CD14-positive monocyte (primary cell): Measurements from ENCODE around the gene LYPD6. TPM values are rescaled to one million over a fixed set of nuclear protein-coding genes. Genes with fewer than 3 reads are reported as not detected.

Experiments
- DNase-seq, 3 donors: peaks; one replicate each; pipeline ENCODE4 v3.0.0-alpha.2; 2011 to 2022
- H2AFZ ChIP-seq: 2 replicates; pipeline ENCODE4 v1.6.0; 2012; ENCODE audit warnings: mild to moderate bottlenecking, low read depth, low read length, inconsistent platforms; ENCODE audit not compliant: insufficient read depth, poor library complexity, severe bottlenecking
- H3K27ac ChIP-seq, 2 donors: 1 replicate in 1 of 2; 2 replicates in 1 of 2; pipeline ENCODE4 v1.5.1; 2012 to 2013; ENCODE audit warnings: low read length in 2 of 2, control low read depth in 1 of 2, inconsistent platforms in 1 of 2, low read depth in 1 of 2, mild to moderate bottlenecking in 1 of 2
- H3K27me3 ChIP-seq, 2 donors: one replicate each; pipeline versions ENCODE4 v1.6.0 to v1.6.1; 2011 to 2013; ENCODE audit warnings: low read length in 2 of 2; ENCODE audit not compliant: control insufficient read depth in 2 of 2, insufficient read depth in 2 of 2
- H3K36me3 ChIP-seq, 2 donors: replicated peaks in 1 of 2; 1 replicate in 1 of 2; 2 replicates in 1 of 2; pipeline versions ENCODE4 v1.5.1 to v1.6.1; 2012 to 2013; ENCODE audit warnings: low read length in 2 of 2, control low read depth in 1 of 2, inconsistent platforms in 1 of 2, mild to moderate bottlenecking in 1 of 2; ENCODE audit not compliant: insufficient read depth in 2 of 2, control insufficient read depth in 1 of 2
- H3K4me1 ChIP-seq, 2 donors: 1 replicate in 1 of 2; 2 replicates in 1 of 2; pipeline versions ENCODE4 v1.5.1 to v1.6.1; 2012 to 2013; ENCODE audit warnings: low read length in 2 of 2, control low read depth in 1 of 2, inconsistent platforms in 1 of 2, mild to moderate bottlenecking in 1 of 2, moderate library complexity in 1 of 2; ENCODE audit not compliant: insufficient read depth in 2 of 2, control insufficient read depth in 1 of 2
- H3K4me2 ChIP-seq: replicated peaks from 2 replicates; pipeline ENCODE3; 2012; ENCODE audit warnings: low read length, moderate library complexity, mild to moderate bottlenecking; ENCODE audit not compliant: poor library complexity, severe bottlenecking; ENCODE audit errors: extremely low read depth
- H3K4me3 ChIP-seq, 3 experiments: fragments of 200-600 bp in 1 of 3; sonication (generic) in 1 of 3; replicated peaks in 1 of 3; 1 replicate in 2 of 3; 2 replicates in 1 of 3; pipeline ENCODE4 v1.5.1; 2011 to 2013; ENCODE audit warnings: low read length in 3 of 3, mild to moderate bottlenecking in 3 of 3, control low read depth in 2 of 3, low read depth in 2 of 3, inconsistent platforms in 1 of 3, moderate library complexity in 1 of 3
- H3K79me2 ChIP-seq: 2 replicates; pipeline ENCODE4 v1.6.0; 2012; ENCODE audit warnings: mild to moderate bottlenecking, control low read depth, inconsistent platforms, low read length, moderate library complexity; ENCODE audit not compliant: insufficient read depth
- H3K9ac ChIP-seq: 2 replicates; pipeline ENCODE4 v1.6.0; 2017; ENCODE audit warnings: low read length, mild to moderate bottlenecking; ENCODE audit not compliant: insufficient read depth, poor library complexity, severe bottlenecking
- H3K9me3 ChIP-seq, 2 donors: replicated peaks in 1 of 2; 1 replicate in 1 of 2; 2 replicates in 1 of 2; pipeline versions ENCODE4 v1.5.1 to v1.6.1; 2012 to 2013; ENCODE audit warnings: low read length in 2 of 2, control low read depth in 1 of 2; ENCODE audit not compliant: control insufficient read depth in 1 of 2, insufficient read depth in 1 of 2
- H4K20me1 ChIP-seq: 2 replicates; pipeline ENCODE4 v1.6.0; 2012; ENCODE audit warnings: mild to moderate bottlenecking, low read length, control low read depth, moderate library complexity; ENCODE audit not compliant: insufficient read depth
- H3K27ac Mint-ChIP-seq, 7 donors: one replicate each; pipeline ENCODE4 v1.8.0; 2020; ENCODE audit warnings: mild to moderate bottlenecking in 7 of 7, mixed read lengths in 7 of 7, moderate library complexity in 6 of 7, inconsistent platforms in 2 of 7
- H3K27me3 Mint-ChIP-seq, 3 donors: one replicate each; pipeline ENCODE4 v1.8.0; 2021 to 2022; ENCODE audit warnings: low read depth in 3 of 3, mild to moderate bottlenecking in 3 of 3, mixed read lengths in 3 of 3, moderate library complexity in 3 of 3, inconsistent platforms in 1 of 3
- H3K36me3 Mint-ChIP-seq, 2 donors: one replicate each; pipeline ENCODE4 v1.8.0; 2020; ENCODE audit warnings: mixed read lengths in 2 of 2, inconsistent platforms in 1 of 2, mild to moderate bottlenecking in 1 of 2
- H3K4me1 Mint-ChIP-seq: one replicate; pipeline ENCODE4 v1.8.0; 2020; ENCODE audit warnings: mild to moderate bottlenecking, mixed read lengths
- H3K4me3 Mint-ChIP-seq, 2 donors: one replicate each; pipeline ENCODE4 v1.8.0; 2020; ENCODE audit warnings: mild to moderate bottlenecking in 2 of 2, mixed read lengths in 2 of 2, moderate library complexity in 1 of 2
- H3K9me3 Mint-ChIP-seq, 7 donors: one replicate each; pipeline ENCODE4 v1.8.0; 2020 to 2022; ENCODE audit warnings: mixed read lengths in 7 of 7, mild to moderate bottlenecking in 6 of 7, moderate library complexity in 6 of 7, inconsistent platforms in 2 of 7
- WGBS: methylation state at CpG from one replicate; pipeline ENCODE4 v1.1.5; 2013; ENCODE audit warnings: missing lambda C conversion rate; ENCODE audit not compliant: insufficient coverage; 5-methylcytosine and 5-hydroxymethylcytosine counted together
- intact Hi-C, 2 donors: fragments of 100-400 bp; cut with micrococcal nuclease; formaldehyde crosslinking; loops; one replicate each; pipeline versions ENCODE4 v1.15.0 to v1.15.1; 2023
- polyA plus RNA-seq, 3 donors: library from polyadenylated mRNA; depleted of rRNA in 1 of 3; unstranded in 2 of 3; stranded (reverse) in 1 of 3; fragments of 300-500 nt in 2 of 3; fragments of >200 nt in 1 of 3; fragmentation: Illumina TruSeq in 2 of 3; gene quantifications; 1 replicate in 2 of 3; 2 replicates in 1 of 3; pipeline ENCODE4 v1.2.3, GENCODE V29; 2012 to 2021
- TF ChIP-seq, protein P1 (sequence below): fragments of 200-600 bp; IDR thresholded peaks from one replicate; pipeline ENCODE4 v1.8.0; 2022; ENCODE audit warnings: antibody characterized with exemption, mild to moderate bottlenecking

Gene LYPD6
- polyA plus RNA-seq, 3 donors, result not detected

DNA sequence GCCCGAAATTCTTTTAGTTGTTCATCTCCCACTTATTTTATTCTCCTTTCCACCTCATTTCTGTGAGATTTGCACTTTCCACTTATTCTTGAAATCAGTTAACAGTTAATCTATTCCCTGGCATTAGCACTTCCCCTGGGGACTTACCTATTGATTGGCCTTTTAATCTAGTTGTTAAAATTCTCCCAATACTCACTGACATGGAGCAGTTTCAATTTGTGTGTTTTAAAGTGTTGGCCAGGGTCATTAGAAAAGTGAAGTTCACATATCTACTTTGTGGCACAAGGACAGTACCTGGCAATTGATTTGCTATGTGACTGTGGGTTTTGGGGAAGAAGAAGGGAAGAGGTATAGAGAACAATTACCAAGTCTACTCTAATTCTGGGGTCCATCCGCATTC lies 83.1 kb downstream of the LYPD6 start:
- Histone ChIP-seq H3K27me3 (no peaks in the 10 kb centered on the region), H3K9ac (no peak overlapping the region), H3K4me2 (no peak overlapping the region), H3K36me3 (no peaks in the 10 kb centered on the region), H3K4me1 (no peaks in the 10 kb centered on the region), H3K79me2 (no peaks in the 10 kb centered on the region), H3K9me3 (no peaks in the 10 kb centered on the region), H3K4me3 (no peak overlapping the region), H2AFZ (no peak overlapping the region), H3K27ac (no peak overlapping the region), H4K20me1 (no peaks in the 10 kb centered on the region)
- TF ChIP-seq, protein P1, sequence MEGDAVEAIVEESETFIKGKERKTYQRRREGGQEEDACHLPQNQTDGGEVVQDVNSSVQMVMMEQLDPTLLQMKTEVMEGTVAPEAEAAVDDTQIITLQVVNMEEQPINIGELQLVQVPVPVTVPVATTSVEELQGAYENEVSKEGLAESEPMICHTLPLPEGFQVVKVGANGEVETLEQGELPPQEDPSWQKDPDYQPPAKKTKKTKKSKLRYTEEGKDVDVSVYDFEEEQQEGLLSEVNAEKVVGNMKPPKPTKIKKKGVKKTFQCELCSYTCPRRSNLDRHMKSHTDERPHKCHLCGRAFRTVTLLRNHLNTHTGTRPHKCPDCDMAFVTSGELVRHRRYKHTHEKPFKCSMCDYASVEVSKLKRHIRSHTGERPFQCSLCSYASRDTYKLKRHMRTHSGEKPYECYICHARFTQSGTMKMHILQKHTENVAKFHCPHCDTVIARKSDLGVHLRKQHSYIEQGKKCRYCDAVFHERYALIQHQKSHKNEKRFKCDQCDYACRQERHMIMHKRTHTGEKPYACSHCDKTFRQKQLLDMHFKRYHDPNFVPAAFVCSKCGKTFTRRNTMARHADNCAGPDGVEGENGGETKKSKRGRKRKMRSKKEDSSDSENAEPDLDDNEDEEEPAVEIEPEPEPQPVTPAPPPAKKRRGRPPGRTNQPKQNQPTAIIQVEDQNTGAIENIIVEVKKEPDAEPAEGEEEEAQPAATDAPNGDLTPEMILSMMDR, result no peak
- no peak for DNase-seq
- Mint-ChIP-seq H3K27ac (no peak overlapping the region), H3K36me3 (no peaks in the 10 kb centered on the region), H3K9me3 (peaks cover 2 to 10% (median 5%) of the 10 kb centered on the region in 7 donors), H3K4me1 (no peaks in the 10 kb centered on the region), H3K4me3 (no peak overlapping the region), H3K27me3 (peaks cover 0 to 5% (median 0%) of the 10 kb centered on the region in 3 donors)
- WGBS, result no CpG with 5 or more reads among the region's 2 CpGs
- intact Hi-C loops, result no loop called here

DNA sequence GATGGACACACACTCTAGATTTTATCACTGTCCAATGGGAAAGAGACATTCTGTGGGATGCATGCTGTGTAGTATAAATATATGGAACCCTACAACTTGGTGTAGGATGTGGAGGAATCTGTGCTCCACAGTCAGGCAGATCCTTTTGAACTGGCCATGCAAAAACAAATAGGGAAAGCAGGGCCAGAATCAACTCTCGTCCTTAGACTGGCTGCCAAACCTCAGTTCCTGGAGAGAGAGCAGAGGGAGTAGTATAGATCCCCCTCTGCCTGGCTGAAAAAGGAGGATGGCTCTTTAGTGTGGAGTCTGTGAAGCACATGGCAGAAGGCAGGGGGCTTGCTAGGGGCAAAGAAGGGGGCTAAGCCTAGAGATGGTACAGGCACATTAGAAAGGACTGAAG lies 84.7 kb downstream of the LYPD6 start:
- H3K4me3 Mint-ChIP-seq, result no peak overlapping the region
- intact Hi-C loops, result no loop called here
- WGBS, result 100% methylated on average over 1 of the region's 1 CpG
- peaks cover 0 to 5% (median 2%) of the 10 kb centered on the region in 3 donors for H3K27me3 Mint-ChIP-seq
- no peak overlapping the region for H3K27ac Mint-ChIP-seq
- H3K9me3 Mint-ChIP-seq, result peaks cover 0 to 6% (median 2%) of the 10 kb centered on the region in 7 donors
- DNase-seq, result no peak
- no peaks in the 10 kb centered on the region for H3K4me1 ChIP-seq
- no peak overlapping the region for H3K9ac ChIP-seq
- H3K27me3 ChIP-seq, result no peaks in the 10 kb centered on the region
- H3K79me2 ChIP-seq, result no peaks in the 10 kb centered on the region
- no peak overlapping the region for H3K4me2 ChIP-seq
- H3K4me1 Mint-ChIP-seq, result no peaks in the 10 kb centered on the region
- TF ChIP-seq, protein P1, result no peak
- H3K36me3 Mint-ChIP-seq, result no peaks in the 10 kb centered on the region
- no peak overlapping the region for H3K27ac ChIP-seq
- H2AFZ ChIP-seq, result no peak overlapping the region
- H3K9me3 ChIP-seq, result no peaks in the 10 kb centered on the region
- H4K20me1 ChIP-seq, result no peaks in the 10 kb centered on the region
- no peak overlapping the region for H3K4me3 ChIP-seq
- H3K36me3 ChIP-seq, result no peaks in the 10 kb centered on the region
